ENCODE measurements around the gene PRKCB. TPM values are rescaled to one million over a fixed set of nuclear protein-coding genes. Genes with fewer than 3 reads are reported as not detected.

PRKCB gene
- total and polyA plus RNA-seq, 4 donors, result 1.6 to 9.4 (median 4.0) TPM

GRCh38 chr16:23943604-23944003 is 107.8 kb downstream of the PRKCB start:
- H3K4me1 ChIP-seq (ENCODE audit: control insufficient read depth in 4 of 4, insufficient read depth in 4 of 4, low read length in 3 of 4), result peaks cover 0 to 3% (median 0%) of the 10 kb centered on the region in 4 donors
- 75% methylated on average over 6 of the region's 6 CpGs for WGBS
- TF ChIP-seq GABPA (IDR thresholded peaks at IDR 0.05 in 1 of 2, conservative IDR thresholded peaks at IDR 0.05 in 1 of 2), result no peak
- TF ChIP-seq REST (IDR thresholded peaks at IDR 0.05), result no peak
- TF ChIP-seq FOXA1 (IDR thresholded peaks at IDR 0.05), result no peak
- no peak for TF ChIP-seq CTCF (IDR thresholded peaks at IDR 0.05; ENCODE audit: low read depth, low read length, missing input control)
- TF ChIP-seq TAF1 (conservative IDR thresholded peaks at IDR 0.05), result no peak
- no peak for TF ChIP-seq ATF3 (IDR thresholded peaks at IDR 0.05)
- no peak for TF ChIP-seq ZBTB33 (IDR thresholded peaks at IDR 0.05)
- no peak for TF ChIP-seq YY1 (IDR thresholded peaks at IDR 0.05)
- TF ChIP-seq HNF4A (conservative IDR thresholded peaks at IDR 0.05), result no peak
- TF ChIP-seq RXRA (IDR thresholded peaks at IDR 0.05), result no peak

GRCh38 chr16:23944381-23944780 is 108.6 kb downstream of the PRKCB start:
- no peak for TF ChIP-seq RXRA (IDR thresholded peaks at IDR 0.05)
- TF ChIP-seq CTCF (IDR thresholded peaks at IDR 0.05; ENCODE audit: low read depth, low read length, missing input control), result no peak
- no peak for TF ChIP-seq EGR1 (IDR thresholded peaks at IDR 0.05; ENCODE audit: low read depth in 2 of 2)
- no peak for TF ChIP-seq GABPA (IDR thresholded peaks at IDR 0.05 in 1 of 2, conservative IDR thresholded peaks at IDR 0.05 in 1 of 2)
- no peak for TF ChIP-seq HNF4G (IDR thresholded peaks at IDR 0.05)
- no peak for TF ChIP-seq ATF3 (IDR thresholded peaks at IDR 0.05)
- TF ChIP-seq HNF4A (conservative IDR thresholded peaks at IDR 0.05), result no peak
- no peak for DNase-seq (ENCODE audit: low spot score)
- peaks cover 0 to 3% (median 0%) of the 10 kb centered on the region in 4 donors for H3K4me1 ChIP-seq (ENCODE audit: control insufficient read depth in 4 of 4, insufficient read depth in 4 of 4, low read length in 3 of 4)
- WGBS, result 80% methylated on average over 1 of the region's 1 CpG
- no peak overlapping the region for H3K4me3 ChIP-seq (ENCODE audit: low read depth in 1 of 3, low read length in 3 of 3)
- H3K27ac ChIP-seq (ENCODE audit: low read depth in 1 of 2, low read length in 2 of 2), result no peak overlapping the region
- no peaks in the 10 kb centered on the region for H3K27me3 ChIP-seq (ENCODE audit: control insufficient read depth in 4 of 4, insufficient read depth in 4 of 4, low read length in 3 of 4)
- no peaks in the 10 kb centered on the region for H3K36me3 ChIP-seq (ENCODE audit: control insufficient read depth in 4 of 4, insufficient read depth in 3 of 4, low read depth in 1 of 4, low read length in 3 of 4)
- H3K9me3 ChIP-seq (ENCODE audit: control insufficient read depth in 4 of 4, low read length in 3 of 4), result no peaks in the 10 kb centered on the region
- no peak overlapping the region for H3K9ac ChIP-seq (ENCODE audit: low read depth in 1 of 2, low read length in 2 of 2)

More at GRCh38 chr16:23943604-23944003, 107.8 kb downstream of the PRKCB start:
- no peak for DNase-seq (ENCODE audit: low spot score)
- Histone ChIP-seq H3K4me3 (ENCODE audit: low read depth in 1 of 3, low read length in 3 of 3) (no peak overlapping the region), H3K9ac (ENCODE audit: low read depth in 1 of 2, low read length in 2 of 2) (no peak overlapping the region), H3K36me3 (ENCODE audit: control insufficient read depth in 4 of 4, insufficient read depth in 3 of 4, low read depth in 1 of 4, low read length in 3 of 4) (no peaks in the 10 kb centered on the region), H3K9me3 (ENCODE audit: control insufficient read depth in 4 of 4, low read length in 3 of 4) (no peaks in the 10 kb centered on the region), H3K27ac (ENCODE audit: low read depth in 1 of 2, low read length in 2 of 2) (no peak overlapping the region), H3K27me3 (ENCODE audit: control insufficient read depth in 4 of 4, insufficient read depth in 4 of 4, low read length in 3 of 4) (no peaks in the 10 kb centered on the region)
